Small intestine (tissue), 7 donors: Measurements from ENCODE around the gene PIAS4. TPM values are rescaled to one million over a fixed set of nuclear protein-coding genes. Genes with fewer than 3 reads are reported as not detected.
A peak's percentile ranks its signal among the peaks of the same experiment; 100 is the strongest.
"Not testable (repeated sequence)": the region's sequence is repeated elsewhere in the genome, so short reads cannot be mapped to it uniquely, and the experiment has no call there.

Experiments
- DNase-seq, 2 donors: peaks; one replicate each; pipeline versions ENCODE4 v3.0.0 to v3.0.0-alpha.2; 2013
- FAIRE-seq: peaks from 2 replicates; lab custom pipeline; 2012; peaks lifted over from hg19 to GRCh38; lab: Jason Lieb, UNC
- H3K27ac ChIP-seq, 3 donors: one replicate each; pipeline ENCODE4 v1.5.1; 2013; ENCODE audit warnings: low read length in 2 of 3, mild to moderate bottlenecking in 2 of 3, control low read depth in 1 of 3, inconsistent platforms in 1 of 3, low read depth in 1 of 3, moderate library complexity in 1 of 3
- H3K27me3 ChIP-seq, 3 donors: one replicate each; pipeline ENCODE4 v1.6.1; 2013; ENCODE audit warnings: low read length in 3 of 3, inconsistent platforms in 1 of 3; ENCODE audit not compliant: control insufficient read depth in 3 of 3, insufficient read depth in 3 of 3
- H3K36me3 ChIP-seq, 3 donors: one replicate each; pipeline ENCODE4 v1.6.1; 2013; ENCODE audit warnings: low read length in 3 of 3, inconsistent platforms in 1 of 3, low read depth in 1 of 3, mild to moderate bottlenecking in 1 of 3, moderate library complexity in 1 of 3; ENCODE audit not compliant: control insufficient read depth in 3 of 3, insufficient read depth in 2 of 3
- H3K4me1 ChIP-seq, 3 donors: one replicate each; pipeline ENCODE4 v1.6.1; 2013; ENCODE audit warnings: low read length in 2 of 3, inconsistent platforms in 1 of 3, low read depth in 1 of 3, mild to moderate bottlenecking in 1 of 3, moderate library complexity in 1 of 3; ENCODE audit not compliant: control insufficient read depth in 3 of 3, insufficient read depth in 2 of 3
- H3K4me3 ChIP-seq, 3 donors: one replicate each; pipeline ENCODE4 v1.5.1; 2013; ENCODE audit warnings: low read length in 3 of 3, control low read depth in 1 of 3, inconsistent platforms in 1 of 3, low read depth in 1 of 3, mild to moderate bottlenecking in 1 of 3, moderate library complexity in 1 of 3
- H3K9me3 ChIP-seq, 2 donors: one replicate each; pipeline ENCODE4 v1.6.1; 2013; ENCODE audit warnings: low read depth in 1 of 2, low read length in 1 of 2; ENCODE audit not compliant: control insufficient read depth in 2 of 2, insufficient read depth in 1 of 2
- WGBS, 3 donors: extraction: QIAGEN DNeasy Blood & Tissue Kit; methylation state at CpG; one replicate each; pipeline ENCODE4 v1.1.7; 2013; 5-methylcytosine and 5-hydroxymethylcytosine counted together
- polyA plus RNA-seq, 4 donors: library from polyadenylated mRNA; stranded (reverse) in 3 of 4; unstranded in 1 of 4; fragments of 200-250 nt in 3 of 4; fragments of 120-200 nt in 1 of 4; gene quantifications; one replicate each; pipeline versions ENCODE4 v1.2.1 to v1.2.3, GENCODE V29; 2013
- donor health status: healthy with polysubstance abuse.
- donor health status: control.
- donor health status: control.
- donor health status: Bipolar disorder and iron deficiency.
- donor health status: healthy.

PIAS4 gene
- polyA plus RNA-seq, 4 donors: 10.8 to 30.4 (median 13.1) TPM

- Histone ChIP-seq H3K27me3 (peaks cover 0 to 7% (median 0%) of the 10 kb centered on the region in 3 donors), H3K27ac (peak overlapping the region in 1 of 3 donors; percentile 3), H3K4me1 (peaks cover 0 to 29% (median 0%) of the 10 kb centered on the region in 3 donors), H3K36me3 (peaks cover 13 to 39% (median 27%) of the 10 kb centered on the region in 3 donors), H3K9me3 (no peaks in the 10 kb centered on the region), H3K4me3 (peak overlapping the region in 2 of 3 donors; percentile 33 to 97)
- DNase-seq: no peak
- no peak for FAIRE-seq
- WGBS, 3 donors: 2 to 5% (median 3%) methylated on average over 19 of the region's 19 CpGs
These were observed 21.8 kb upstream of the PIAS4 start for GRCh38 chr19:3985643-3986259.

- peaks cover 7 to 32% (median 20%) of the 10 kb centered on the region in 3 donors for H3K36me3 ChIP-seq
- peaks cover 0 to 29% (median 0%) of the 10 kb centered on the region in 3 donors for H3K4me1 ChIP-seq
- peak overlapping the region in 1 of 3 donors; percentile 24 for H3K27ac ChIP-seq
- peak; percentile 82 to 85 for DNase-seq
- no peak for FAIRE-seq
- no peaks in the 10 kb centered on the region for H3K9me3 ChIP-seq
- 2 to 3% (median 3%) methylated on average over 21 of the region's 21 CpGs for WGBS, 3 donors
- peak overlapping the region in 1 of 3 donors; percentile 33 for H3K4me3 ChIP-seq
- peaks cover 0 to 7% (median 0%) of the 10 kb centered on the region in 3 donors for H3K27me3 ChIP-seq
These were observed 21.1 kb upstream of the PIAS4 start for GRCh38 chr19:3986260-3987041.

GRCh38 chr19:3987619-3988371 is 19.7 kb upstream of the PIAS4 start:
- FAIRE-seq: no peak

GRCh38 chr19:3990815-3991117 is 16.8 kb upstream of the PIAS4 start:
- WGBS, 3 donors: 77 to 81% (median 81%) methylated on average over 3 of the region's 3 CpGs

More at GRCh38 chr19:3987619-3988371, 19.7 kb upstream of the PIAS4 start:
- peak; percentile 89 to 93 for DNase-seq
- no peaks in the 10 kb centered on the region for H3K9me3 ChIP-seq
- peaks cover 0 to 7% (median 0%) of the 10 kb centered on the region in 3 donors for H3K27me3 ChIP-seq
- WGBS, 3 donors: 7 to 9% (median 7%) methylated on average over 28 to 30 of the region's 30 CpGs
- peak overlapping the region in 1 of 3 donors; percentile 14 for H3K4me3 ChIP-seq
- H3K36me3 ChIP-seq: peaks cover 3 to 19% (median 7%) of the 10 kb centered on the region in 3 donors
- peaks cover 0 to 29% (median 0%) of the 10 kb centered on the region in 3 donors for H3K4me1 ChIP-seq
- H3K27ac ChIP-seq: peak overlapping the region in 1 of 3 donors; percentile 12

GRCh38 chr19:3995607-3996006 is 11.9 kb upstream of the PIAS4 start:
- Histone ChIP-seq H3K4me3 (no peak overlapping the region), H3K27ac (no peak overlapping the region), H3K9me3 (no peaks in the 10 kb centered on the region), H3K4me1 (no peaks in the 10 kb centered on the region), H3K36me3 (no peaks in the 10 kb centered on the region), H3K27me3 (no peaks in the 10 kb centered on the region)
- WGBS, 3 donors: 74 to 82% (median 79%) methylated on average over 6 of the region's 6 CpGs
- DNase-seq (no peak), FAIRE-seq (no peak)

More at GRCh38 chr19:3990815-3991117, 16.8 kb upstream of the PIAS4 start:
- Histone ChIP-seq H3K27me3 (peaks cover 0 to 7% (median 0%) of the 10 kb centered on the region in 3 donors), H3K36me3 (no peaks in the 10 kb centered on the region), H3K9me3 (no peaks in the 10 kb centered on the region), H3K4me3 (no peak overlapping the region), H3K4me1 (peaks cover 0 to 18% (median 0%) of the 10 kb centered on the region in 3 donors), H3K27ac (no peak overlapping the region)
- DNase-seq (no peak), FAIRE-seq (no peak)

GRCh38 chr19:3998667-3999412 is 8.7 kb upstream of the PIAS4 start:
- not testable (repeated sequence) for FAIRE-seq, DNase-seq, H3K4me1 ChIP-seq, H3K27me3 ChIP-seq, H3K27ac ChIP-seq, H3K4me3 ChIP-seq, H3K9me3 ChIP-seq, H3K36me3 ChIP-seq
- WGBS, 3 donors: 78 to 85% (median 83%) methylated on average over 29 of the region's 29 CpGs

GRCh38 chr19:4000798-4001197 is 6.7 kb upstream of the PIAS4 start:
- not testable (repeated sequence) for H3K9me3 ChIP-seq, H3K4me3 ChIP-seq, H3K27ac ChIP-seq, FAIRE-seq, DNase-seq, H3K36me3 ChIP-seq, H3K4me1 ChIP-seq, H3K27me3 ChIP-seq
- WGBS, 3 donors: 81 to 89% (median 88%) methylated on average over 5 of the region's 5 CpGs
